GM23248 (cell line): ENCODE results near the gene DGKH. TPM values are rescaled to one million over a fixed set of nuclear protein-coding genes. Genes with fewer than 3 reads are reported as not detected.

ENCODE experiments used
- DNase-seq: peaks from one replicate; pipeline ENCODE4 v3.0.0-alpha.2; 2015
- H2AFZ ChIP-seq: fragments of 200-600 bp; sonication (generic); 2 replicates; pipeline ENCODE4 v1.6.1; 2016; ENCODE audit warnings: antibody characterized with exemption
- H3F3A ChIP-seq: fragments of 200-600 bp; sonication (generic); 2 replicates; pipeline ENCODE4 v1.6.1; 2016; ENCODE audit warnings: mild to moderate bottlenecking, antibody characterized with exemption, mixed run types; ENCODE audit not compliant: insufficient read depth
- H3K27ac ChIP-seq: fragments of 200-600 bp; sonication (generic); 2 replicates; pipeline ENCODE4 v1.5.1; 2016; ENCODE audit warnings: mild to moderate bottlenecking
- H3K27me3 ChIP-seq: fragments of 200-600 bp; sonication (generic); replicated peaks from 2 replicates; pipeline ENCODE4 v1.6.1; 2016; ENCODE audit warnings: mild to moderate bottlenecking; ENCODE audit not compliant: insufficient read depth
- H3K36me3 ChIP-seq: fragments of 200-600 bp; sonication (generic); 2 replicates; pipeline ENCODE4 v1.6.1; 2016; ENCODE audit warnings: low read depth, mild to moderate bottlenecking
- H3K4me1 ChIP-seq: fragments of 200-600 bp; sonication (generic); 2 replicates; pipeline ENCODE4 v1.6.1; 2016; ENCODE audit warnings: mild to moderate bottlenecking; ENCODE audit not compliant: insufficient read depth
- H3K4me2 ChIP-seq: fragments of 200-600 bp; sonication (generic); one replicate; pipeline ENCODE4 v1.6.1; 2016; ENCODE audit warnings: mild to moderate bottlenecking; ENCODE audit not compliant: unreplicated experiment
- H3K4me3 ChIP-seq: fragments of 200-600 bp; sonication (generic); 2 replicates; pipeline ENCODE4 v1.5.1; 2016; ENCODE audit warnings: mild to moderate bottlenecking
- H3K79me2 ChIP-seq: fragments of 200-600 bp; sonication (generic); 2 replicates; pipeline ENCODE4 v1.6.1; 2016; ENCODE audit warnings: mild to moderate bottlenecking; ENCODE audit not compliant: insufficient read depth
- H3K9ac ChIP-seq: fragments of 200-600 bp; sonication (generic); 2 replicates; pipeline ENCODE4 v1.6.1; 2016; ENCODE audit warnings: mild to moderate bottlenecking
- H3K9me2 ChIP-seq: fragments of 200-600 bp; sonication (generic); 2 replicates; pipeline ENCODE4 v1.6.1; 2016; ENCODE audit warnings: mixed run types, mild to moderate bottlenecking, moderate library complexity; ENCODE audit not compliant: insufficient read depth
- H3K9me3 ChIP-seq: fragments of 200-600 bp; sonication (generic); one replicate; pipeline ENCODE4 v1.6.1; 2017; ENCODE audit warnings: low read depth
- H4K20me1 ChIP-seq: fragments of 200-600 bp; sonication (generic); 2 replicates; pipeline ENCODE4 v1.6.0; 2016; ENCODE audit not compliant: insufficient read depth
- EZH2 ChIP-seq: fragments of 200-600 bp; sonication (generic); IDR thresholded peaks from 2 replicates; pipeline ENCODE4 v1.6.1; 2018; ENCODE audit warnings: antibody characterized with exemption, mild to moderate bottlenecking; ENCODE audit not compliant: insufficient read depth, poor library complexity, severe bottlenecking
- EZH2phosphoT487 ChIP-seq: fragments of 200-600 bp; sonication (generic); IDR thresholded peaks from 2 replicates; pipeline ENCODE4 v1.6.1; 2018; ENCODE audit warnings: antibody characterized with exemption, moderate library complexity, mild to moderate bottlenecking, low read depth; ENCODE audit not compliant: insufficient read depth
- WGBS, 2 experiments: methylation state at CpG; one replicate each; pipeline ENCODE4 v1.1.6; 2015 to 2017; ENCODE audit warnings: low lambda C conversion rate in 2 of 2, low coverage in 1 of 2; ENCODE audit errors: missing lambda C conversion rate in 2 of 2; 5-methylcytosine and 5-hydroxymethylcytosine counted together
- in situ Hi-C: fragments of 300-500 bp; cut with MboI; formaldehyde crosslinking; loops from 2 replicates; pipeline ENCODE4 v1.15.0; 2020
- polyA plus RNA-seq: library from polyadenylated mRNA; unstranded; fragments of >200 nt; fragmentation: Nextera tagmentation; extraction: Ambion mirVana; gene quantifications from 2 replicates; pipeline ENCODE4 v1.2.1, GENCODE V29; 2016
- total RNA-seq: library from RNA; depleted of rRNA; stranded (reverse); fragments of >200 nt; shearing (Covaris generic); gene quantifications from 2 replicates; pipeline ENCODE4 v1.2.3, GENCODE V29; 2014

Gene DGKH
- total and polyA plus RNA-seq, 2 experiments from 2014 or later: 1.4 to 7.1 TPM

DNA sequence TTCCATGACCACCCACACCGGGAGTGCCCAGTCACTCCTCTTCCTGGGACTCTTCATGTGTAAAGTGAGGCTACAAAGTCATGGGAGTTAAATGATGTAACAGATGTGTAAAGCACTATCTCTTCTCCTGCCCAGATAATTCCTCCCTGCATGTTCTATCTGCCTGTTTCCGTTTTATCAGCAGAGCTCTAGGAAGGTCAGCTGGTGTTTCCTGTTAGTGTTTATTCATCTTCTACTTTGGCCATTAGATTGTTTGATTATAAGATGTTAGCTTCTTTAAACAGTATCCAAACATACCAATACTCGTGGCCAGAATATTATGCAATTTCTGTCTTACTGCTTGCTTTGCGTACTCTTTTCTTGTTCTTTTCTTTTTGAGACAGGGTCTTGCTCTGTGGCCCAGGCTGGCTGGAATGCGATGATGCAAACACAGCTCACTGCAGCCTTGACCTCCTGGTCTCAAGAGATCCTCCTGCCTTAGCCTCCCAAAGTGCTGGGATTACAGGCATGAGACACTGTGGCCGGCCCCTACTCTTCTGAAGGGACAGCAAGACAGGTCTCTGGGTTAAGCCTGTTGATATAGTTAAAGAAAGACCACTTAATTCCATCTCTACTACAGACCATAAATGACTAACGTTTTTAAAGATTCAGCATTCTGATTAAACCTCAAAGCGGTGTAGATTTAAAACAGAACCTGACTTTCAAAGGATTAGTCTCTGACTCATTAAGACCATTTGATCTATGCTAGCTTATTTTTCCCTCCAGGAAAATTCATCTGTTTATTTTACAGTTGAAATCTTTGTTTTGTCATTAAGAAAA is 126.1 kb downstream of the DGKH start:
- Histone ChIP-seq H3K79me2 (no peaks in the 10 kb centered on the region), H3K9me2 (no peaks in the 10 kb centered on the region), H4K20me1 (no peaks in the 10 kb centered on the region), H3K9me3 (no peaks in the 10 kb centered on the region), H3K36me3 (peaks cover 15% of the 10 kb centered on the region; the same call in 1 of the 2 replicates), H3K9ac (no peak overlapping the region), H3K4me2 (no peak overlapping the region), H3F3A (no peaks in the 10 kb centered on the region), H2AFZ (no peak overlapping the region), H3K27me3 (no peaks in the 10 kb centered on the region), H3K4me1 (no peaks in the 10 kb centered on the region), H3K4me3 (no peak overlapping the region), H3K27ac (no peak overlapping the region)
- WGBS, 2 experiments: 80 to 82% methylated on average over 8 of the region's 8 CpGs
- TF ChIP-seq EZH2 (no peak), EZH2phosphoT487 (no peak)
- in situ Hi-C loops: no loop called here
- DNase-seq: peak; percentile 2

GRCh38 chr13:42176294-42176693 is 127.8 kb downstream of the DGKH start:
- Histone ChIP-seq H3K9me3 (no peaks in the 10 kb centered on the region), H3K79me2 (no peaks in the 10 kb centered on the region), H3K9ac (no peak overlapping the region), H3K27ac (no peak overlapping the region), H3F3A (no peaks in the 10 kb centered on the region), H3K9me2 (no peaks in the 10 kb centered on the region), H2AFZ (no peak overlapping the region), H3K27me3 (no peaks in the 10 kb centered on the region), H3K4me1 (no peaks in the 10 kb centered on the region), H3K4me2 (no peak overlapping the region), H3K4me3 (no peak overlapping the region), H4K20me1 (no peaks in the 10 kb centered on the region), H3K36me3 (peaks cover 15% of the 10 kb centered on the region; the same call in 1 of the 2 replicates)
- in situ Hi-C loops: no loop called here
- TF ChIP-seq EZH2phosphoT487 (no peak), EZH2 (no peak)
- no peak for DNase-seq

DNA sequence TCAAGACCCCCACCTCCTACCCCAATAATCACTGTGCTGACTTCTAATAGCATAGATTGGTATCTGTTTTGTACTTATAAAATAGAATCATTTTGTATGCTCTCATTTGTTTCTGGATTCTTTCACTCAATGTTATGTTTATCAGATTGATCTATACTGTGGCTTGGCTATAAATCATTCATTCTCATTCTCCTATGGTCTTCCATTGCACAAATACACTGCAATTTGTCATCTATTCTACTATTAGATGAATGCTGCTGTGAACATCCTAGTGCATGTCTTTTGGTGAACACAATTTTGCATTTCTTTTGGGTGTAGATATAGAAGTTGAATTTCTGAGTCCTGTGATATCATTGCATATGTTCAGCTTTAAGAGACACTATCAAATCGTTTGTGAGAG is 128.7 kb downstream of the DGKH start:
- no peaks in the 10 kb centered on the region for H3K4me1 ChIP-seq
- H3K9me3 ChIP-seq: no peaks in the 10 kb centered on the region
- no peak overlapping the region for H3K4me3 ChIP-seq
- H3K4me2 ChIP-seq: no peak overlapping the region
- H3K9me2 ChIP-seq: no peaks in the 10 kb centered on the region
- H2AFZ ChIP-seq: no peak overlapping the region
- no peaks in the 10 kb centered on the region for H3K27me3 ChIP-seq
- no peaks in the 10 kb centered on the region for H3K79me2 ChIP-seq
- no peaks in the 10 kb centered on the region for H3F3A ChIP-seq
- TF ChIP-seq EZH2phosphoT487 (no peak), EZH2 (no peak)
- no peaks in the 10 kb centered on the region for H4K20me1 ChIP-seq
- no peak overlapping the region for H3K9ac ChIP-seq
- no peak for DNase-seq
- in situ Hi-C loops: no loop called here
- no peak overlapping the region for H3K27ac ChIP-seq
- 56 to 57% methylated on average over 1 of the region's 1 CpG for WGBS, 2 experiments
- peaks cover 15% of the 10 kb centered on the region; the same call in 1 of the 2 replicates for H3K36me3 ChIP-seq

- no peak overlapping the region for H3K27ac ChIP-seq
- 73 to 84% methylated on average over 2 of the region's 2 CpGs for WGBS, 2 experiments
- H3K9ac ChIP-seq: no peak overlapping the region
- peaks cover 7% of the 10 kb centered on the region; the same call in 1 of the 2 replicates for H3K36me3 ChIP-seq
- H3F3A ChIP-seq: no peaks in the 10 kb centered on the region
- no peaks in the 10 kb centered on the region for H3K9me2 ChIP-seq
- H3K9me3 ChIP-seq: no peaks in the 10 kb centered on the region
- no peaks in the 10 kb centered on the region for H4K20me1 ChIP-seq
- no peak overlapping the region for H2AFZ ChIP-seq
- no peaks in the 10 kb centered on the region for H3K27me3 ChIP-seq
- H3K79me2 ChIP-seq: no peaks in the 10 kb centered on the region
- no peak overlapping the region for H3K4me3 ChIP-seq
- TF ChIP-seq EZH2phosphoT487 (no peak), EZH2 (no peak)
- DNase-seq: no peak
- in situ Hi-C loops: no loop called here
- no peak overlapping the region for H3K4me2 ChIP-seq
- H3K4me1 ChIP-seq: no peaks in the 10 kb centered on the region
Observed at GRCh38 chr13:42181381-42181953, 133.0 kb downstream of the DGKH start.
